ENCODE measurements around the gene CEBPG.
A peak's percentile ranks its signal among the peaks of the same experiment; 100 is the strongest.

CEBPG gene

DNA sequence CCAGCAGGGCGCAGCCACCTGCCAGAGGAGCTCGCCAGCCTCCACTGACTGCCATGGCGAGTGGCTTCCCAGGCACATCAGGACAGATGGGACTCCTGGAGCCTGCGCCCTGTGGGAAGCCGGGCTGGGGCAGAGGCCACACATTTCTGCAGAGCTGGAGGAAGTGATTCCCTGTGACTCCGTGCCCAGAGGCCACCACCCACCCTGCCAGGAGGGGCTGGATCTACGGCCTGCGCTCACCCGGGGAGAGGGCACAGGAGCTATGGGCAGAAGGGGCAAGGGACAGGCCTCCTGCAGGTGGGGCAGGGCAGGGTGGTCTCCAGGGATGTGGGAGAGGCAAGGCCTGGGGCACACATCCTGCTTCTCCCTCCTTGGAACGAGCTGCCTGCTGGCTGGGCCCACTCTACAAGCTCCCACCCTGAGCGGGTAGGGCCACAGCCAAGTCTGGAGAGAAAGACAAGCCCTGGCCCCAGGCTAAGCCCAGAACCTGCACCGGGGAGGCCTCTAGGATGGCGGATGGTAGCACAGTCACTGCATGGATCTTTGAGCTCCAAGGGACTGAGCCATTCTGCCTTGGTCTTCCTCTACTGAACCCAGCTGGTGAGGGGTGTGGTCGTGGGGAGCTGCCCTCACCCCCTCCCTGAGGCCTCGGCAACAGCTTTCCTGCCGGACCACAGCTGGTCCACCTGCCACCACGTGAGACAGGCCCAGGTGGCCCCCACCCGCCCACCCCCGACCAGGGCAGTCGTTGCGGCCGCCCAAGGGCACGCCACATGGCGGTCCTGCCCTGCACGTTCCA is 40.6 kb downstream of the CEBPG start:
- Histone ChIP-seq H3K4me3 (no peak overlapping the region), H3K36me3 (ENCODE audit: insufficient read depth, low read length) (no peaks in the 10 kb centered on the region), H3K27ac (no peak overlapping the region), H3K9ac (ENCODE audit: insufficient read length) (no peak overlapping the region), H3K9me3 (ENCODE audit: low read depth, low read length) (no peaks in the 10 kb centered on the region)
- TF ChIP-seq POLR2AphosphoS5 (IDR thresholded peaks at IDR 0.05; ENCODE audit: borderline replicate concordance, low read depth, low read length), result no peak
- no peak for TF ChIP-seq EZH2 (IDR thresholded peaks at IDR 0.05)
- TF ChIP-seq FOXP2 (optimal IDR thresholded peaks at IDR 0.05; ENCODE audit: control extremely low read depth, extremely low read length, insufficient read depth), result no peak
- DNase-seq (ENCODE audit: low read depth, low spot score), result no peak

GRCh38 chr19:33414667-33415605 is 41.4 kb downstream of the CEBPG start:
- TF ChIP-seq POLR2AphosphoS5 (IDR thresholded peaks at IDR 0.05; ENCODE audit: borderline replicate concordance, low read depth, low read length) (no peak), FOXP2 (optimal IDR thresholded peaks at IDR 0.05; ENCODE audit: control extremely low read depth, extremely low read length, insufficient read depth) (no peak), EZH2 (IDR thresholded peaks at IDR 0.05) (no peak)
- DNase-seq (ENCODE audit: low read depth, low spot score), result no peak
- Histone ChIP-seq H3K9ac (ENCODE audit: insufficient read length) (no peak overlapping the region), H3K36me3 (ENCODE audit: insufficient read depth, low read length) (no peaks in the 10 kb centered on the region), H3K4me3 (no peak overlapping the region), H3K9me3 (ENCODE audit: low read depth, low read length) (no peaks in the 10 kb centered on the region), H3K27ac (no peak overlapping the region)

GRCh38 chr19:33416307-33417215 is 43.1 kb downstream of the CEBPG start:
- Histone ChIP-seq H3K9ac (ENCODE audit: insufficient read length) (no peak overlapping the region), H3K36me3 (ENCODE audit: insufficient read depth, low read length) (no peaks in the 10 kb centered on the region), H3K27ac (no peak overlapping the region), H3K9me3 (ENCODE audit: low read depth, low read length) (no peaks in the 10 kb centered on the region), H3K4me3 (no peak overlapping the region)
- no peak for TF ChIP-seq FOXP2 (optimal IDR thresholded peaks at IDR 0.05; ENCODE audit: control extremely low read depth, extremely low read length, insufficient read depth)
- TF ChIP-seq EZH2 (IDR thresholded peaks at IDR 0.05), result no peak
- no peak for TF ChIP-seq POLR2AphosphoS5 (IDR thresholded peaks at IDR 0.05; ENCODE audit: borderline replicate concordance, low read depth, low read length)
- DNase-seq (ENCODE audit: low read depth, low spot score), result peak; percentile 3

- DNase-seq (ENCODE audit: low read depth, low spot score), result no peak
- Histone ChIP-seq H3K36me3 (ENCODE audit: insufficient read depth, low read length) (no peaks in the 10 kb centered on the region), H3K9ac (ENCODE audit: insufficient read length) (no peak overlapping the region), H3K27ac (no peak overlapping the region), H3K4me3 (no peak overlapping the region), H3K9me3 (ENCODE audit: low read depth, low read length) (no peaks in the 10 kb centered on the region)
- TF ChIP-seq EZH2 (IDR thresholded peaks at IDR 0.05) (no peak), FOXP2 (optimal IDR thresholded peaks at IDR 0.05; ENCODE audit: control extremely low read depth, extremely low read length, insufficient read depth) (no peak), POLR2AphosphoS5 (IDR thresholded peaks at IDR 0.05; ENCODE audit: borderline replicate concordance, low read depth, low read length) (no peak)
These were observed 44.2 kb downstream of the CEBPG start for GRCh38 chr19:33417751-33418150.

DNA sequence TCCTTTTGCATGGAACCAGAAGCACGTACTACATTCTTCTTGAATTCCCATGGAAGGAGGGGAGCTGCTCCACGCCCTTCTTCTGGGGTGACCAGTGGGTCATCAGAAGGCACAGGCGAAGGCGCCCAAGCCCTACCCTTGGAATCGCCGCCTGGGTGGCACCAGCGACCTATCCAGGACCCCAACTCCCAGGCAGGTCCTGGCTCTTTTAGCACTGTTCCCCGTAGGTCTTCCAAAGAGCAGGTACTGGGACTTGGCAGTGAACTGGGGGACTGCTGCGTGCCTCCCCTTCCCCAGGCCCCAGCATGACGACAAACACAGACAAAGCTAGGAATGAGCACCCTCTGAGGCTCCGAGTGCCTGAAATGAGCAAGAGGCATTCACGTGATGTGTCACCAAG is 45.0 kb downstream of the CEBPG start:
- H3K9me3 ChIP-seq (ENCODE audit: low read depth, low read length), result no peaks in the 10 kb centered on the region
- no peaks in the 10 kb centered on the region for H3K36me3 ChIP-seq (ENCODE audit: insufficient read depth, low read length)
- H3K9ac ChIP-seq (ENCODE audit: insufficient read length), result no peak overlapping the region
- H3K27ac ChIP-seq, result no peak overlapping the region
- TF ChIP-seq EZH2 (IDR thresholded peaks at IDR 0.05), result no peak
- TF ChIP-seq FOXP2 (optimal IDR thresholded peaks at IDR 0.05; ENCODE audit: control extremely low read depth, extremely low read length, insufficient read depth), result no peak
- H3K4me3 ChIP-seq, result no peak overlapping the region
- DNase-seq (ENCODE audit: low read depth, low spot score), result no peak

DNA sequence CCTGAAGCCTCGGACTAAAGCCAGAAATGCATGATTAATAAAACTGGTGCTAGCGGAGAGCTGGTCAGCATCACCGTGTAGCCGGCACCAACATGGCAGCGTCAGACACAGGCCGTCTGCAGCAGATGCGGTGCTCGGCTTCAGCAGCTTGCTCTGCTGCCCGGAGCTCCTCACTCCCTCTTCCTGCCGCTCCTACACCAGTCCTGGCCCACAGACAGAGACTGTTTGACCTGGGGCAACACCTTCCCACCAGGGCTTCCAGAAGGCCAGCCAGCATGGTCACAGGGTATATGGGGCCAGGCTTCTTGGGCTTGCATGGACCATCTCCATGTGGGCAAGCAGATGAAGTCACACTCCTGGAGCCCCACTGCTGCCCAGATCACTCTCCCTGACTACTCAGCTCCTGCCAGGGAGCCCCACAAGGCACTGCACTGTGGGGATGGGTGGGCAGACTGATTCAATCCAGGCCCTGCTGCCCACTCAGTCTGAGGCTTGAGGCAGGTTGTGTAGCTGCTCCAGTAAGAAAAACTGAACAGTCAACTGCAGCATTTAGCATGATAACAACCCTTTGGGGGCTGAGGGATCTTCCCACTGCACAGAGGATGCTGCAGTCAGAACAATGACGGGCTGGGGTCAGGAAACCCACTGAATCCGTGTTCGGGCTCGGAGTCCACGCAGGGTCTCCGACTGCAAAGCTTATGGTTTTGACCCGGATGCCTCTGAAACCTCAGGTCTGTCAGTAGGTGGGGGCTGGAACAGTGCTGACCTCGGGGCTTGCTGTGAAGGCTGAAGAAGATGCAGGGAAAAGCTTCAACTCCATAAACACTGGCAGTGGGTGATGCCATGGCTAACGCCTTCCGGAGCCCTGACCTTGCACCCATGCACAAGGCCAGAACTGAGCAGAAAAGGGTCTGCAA is 45.6 kb downstream of the CEBPG start:
- DNase-seq (ENCODE audit: low read depth, low spot score), result no peak
- Histone ChIP-seq H3K9ac (ENCODE audit: insufficient read length) (no peak overlapping the region), H3K36me3 (ENCODE audit: insufficient read depth, low read length) (no peaks in the 10 kb centered on the region), H3K4me3 (no peak overlapping the region), H3K27ac (no peak overlapping the region), H3K9me3 (ENCODE audit: low read depth, low read length) (no peaks in the 10 kb centered on the region)
- no peak for TF ChIP-seq FOXP2 (optimal IDR thresholded peaks at IDR 0.05; ENCODE audit: control extremely low read depth, extremely low read length, insufficient read depth)

DNA sequence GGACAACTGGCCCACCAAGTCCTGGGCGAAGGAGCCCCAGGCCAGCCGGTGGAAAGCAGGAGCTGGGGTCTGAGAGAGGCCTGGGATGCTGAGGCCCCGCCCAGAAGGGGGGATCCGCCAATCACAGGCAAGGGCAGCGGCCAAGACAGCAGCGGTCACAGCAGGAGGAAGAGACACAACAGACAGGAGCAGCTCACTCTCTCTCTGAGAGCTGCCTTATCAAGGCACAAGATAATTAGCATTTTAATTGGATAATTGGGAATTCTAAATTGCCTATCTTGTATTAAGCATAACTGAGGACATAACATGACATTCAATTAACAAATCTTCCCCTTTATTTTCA is 46.2 kb downstream of the CEBPG start:
- Histone ChIP-seq H3K27ac (no peak overlapping the region), H3K9ac (ENCODE audit: insufficient read length) (no peak overlapping the region), H3K4me3 (no peak overlapping the region), H3K9me3 (ENCODE audit: low read depth, low read length) (no peaks in the 10 kb centered on the region), H3K36me3 (ENCODE audit: insufficient read depth, low read length) (no peaks in the 10 kb centered on the region)
- no peak for TF ChIP-seq EZH2 (IDR thresholded peaks at IDR 0.05)
- no peak for TF ChIP-seq FOXP2 (optimal IDR thresholded peaks at IDR 0.05; ENCODE audit: control extremely low read depth, extremely low read length, insufficient read depth)
- TF ChIP-seq POLR2AphosphoS5 (IDR thresholded peaks at IDR 0.05; ENCODE audit: borderline replicate concordance, low read depth, low read length), result no peak
- no peak for DNase-seq (ENCODE audit: low read depth, low spot score)
